UCSD-AML1 (cell line): Measurements from ENCODE around the gene MAPK14.
"Not testable (repeated sequence)": the region's sequence is repeated elsewhere in the genome, so short reads cannot be mapped to it uniquely, and the experiment has no call there.

Experiments used
- DNase-seq: peaks from one replicate; lab custom pipeline; 2025; ENCODE audit not compliant: unreplicated experiment; lab: John Stamatoyannopoulos, UW

Gene MAPK14

DNA sequence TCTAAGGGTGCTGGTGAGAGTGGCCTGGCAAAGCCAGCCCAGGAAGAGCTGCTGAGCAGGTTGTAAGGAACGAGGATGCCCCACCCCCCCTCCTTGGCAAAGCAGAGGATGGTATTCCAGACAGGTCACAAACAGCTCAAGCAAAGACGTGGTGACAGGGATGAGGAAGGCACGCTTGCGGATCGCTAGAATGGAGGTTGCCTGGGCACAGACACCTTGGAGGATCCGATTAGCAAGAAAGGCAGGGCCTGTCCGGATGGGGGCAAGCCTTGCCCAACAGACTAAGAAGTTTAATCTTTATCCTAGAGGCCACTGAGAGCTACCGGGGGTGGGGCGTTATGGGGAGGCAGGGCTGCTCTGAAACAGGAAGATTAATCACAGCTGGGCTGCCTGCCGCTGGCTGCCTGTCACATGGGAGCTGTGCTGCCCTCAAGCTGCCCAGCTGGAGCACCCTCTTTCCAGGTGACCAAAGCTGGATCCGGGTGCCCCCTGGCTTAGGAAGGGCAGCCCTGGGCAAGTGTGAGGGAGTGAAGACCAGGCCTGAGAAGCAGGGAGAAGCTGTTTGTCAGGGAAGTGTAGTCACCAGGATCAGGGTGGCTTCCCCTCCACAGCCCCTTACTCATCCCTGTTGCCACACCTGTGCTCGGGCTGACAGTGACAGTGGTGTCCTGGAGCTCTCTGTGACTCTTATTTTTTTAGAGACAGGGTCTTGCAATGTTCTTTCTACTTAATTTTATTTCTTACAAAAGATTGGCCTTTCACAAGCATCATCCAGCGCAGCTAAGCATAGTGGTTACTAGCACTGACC, 93.6 kb downstream of the MAPK14 start:
- peak; percentile 67 for DNase-seq

DNA sequence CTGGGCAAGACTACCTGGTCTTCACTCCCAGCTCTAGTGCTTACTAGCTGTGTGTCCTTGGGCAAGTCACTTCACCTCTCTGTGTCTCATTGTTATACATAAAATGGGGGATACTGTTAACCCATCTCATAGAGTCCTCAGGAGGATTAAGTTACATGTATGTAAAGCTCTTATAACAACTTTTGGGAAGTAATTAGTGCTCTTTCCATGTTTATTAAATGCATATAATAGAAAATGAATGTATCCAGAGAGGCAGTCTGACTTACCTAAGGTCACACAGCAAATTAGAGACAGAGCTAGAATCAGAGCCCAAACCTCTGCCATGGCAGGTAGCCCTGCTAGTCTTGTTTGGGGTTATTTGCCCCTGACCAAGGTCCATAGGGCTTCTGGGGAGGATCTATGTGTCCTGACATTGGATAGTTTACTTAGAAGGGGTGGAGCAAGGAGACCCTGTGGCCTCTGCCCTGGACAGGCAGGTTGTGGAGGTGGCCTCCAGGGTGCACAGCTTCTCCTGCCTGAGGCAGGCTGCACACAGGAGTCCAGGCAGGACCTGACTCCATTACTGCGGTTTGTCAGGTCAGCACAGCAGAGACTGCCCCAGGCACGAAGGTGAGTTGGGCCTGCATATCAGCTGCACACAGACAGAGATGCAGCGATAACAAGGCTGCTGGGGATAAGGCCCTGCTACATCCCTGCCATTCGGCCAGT, 94.3 kb downstream of the MAPK14 start:
- DNase-seq, result no peak

DNA sequence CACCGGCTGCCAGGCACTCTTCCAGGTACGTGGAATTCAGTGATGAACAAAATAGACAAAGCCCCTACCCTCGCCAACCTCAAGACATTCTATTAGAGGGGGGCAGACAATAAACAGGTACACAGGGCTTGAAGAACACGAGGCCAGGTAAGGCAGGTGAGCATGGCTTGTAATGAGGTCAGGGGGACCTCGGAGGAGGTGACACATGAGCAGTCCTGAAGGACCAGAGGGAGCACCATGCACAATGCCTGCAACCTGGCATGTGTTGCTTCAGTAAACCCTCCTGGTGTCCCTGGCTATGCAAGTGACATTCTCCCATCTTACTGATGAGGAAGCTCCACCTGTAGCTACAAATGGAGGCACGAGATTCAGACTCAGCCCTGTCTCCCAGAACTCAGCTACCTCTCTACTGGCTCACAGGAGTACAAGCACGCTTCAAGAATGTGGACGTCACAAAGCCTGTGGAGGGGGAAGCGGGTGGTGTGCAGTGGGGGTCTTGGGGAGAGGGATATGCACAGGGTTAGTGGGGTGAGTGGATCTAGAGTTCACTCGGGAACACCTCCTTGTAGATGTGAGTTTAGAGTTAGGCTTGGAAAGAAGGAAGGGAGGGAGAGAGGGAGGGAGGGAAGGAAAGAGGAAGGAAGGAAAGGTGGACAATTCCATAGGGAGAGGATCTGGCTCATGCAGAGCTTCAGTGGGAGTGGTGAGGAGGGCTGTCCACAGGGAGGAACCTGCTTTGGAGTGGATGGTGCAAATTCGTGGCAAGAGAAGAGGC, 95.1 kb downstream of the MAPK14 start:
- DNase-seq, result no peak

DNA sequence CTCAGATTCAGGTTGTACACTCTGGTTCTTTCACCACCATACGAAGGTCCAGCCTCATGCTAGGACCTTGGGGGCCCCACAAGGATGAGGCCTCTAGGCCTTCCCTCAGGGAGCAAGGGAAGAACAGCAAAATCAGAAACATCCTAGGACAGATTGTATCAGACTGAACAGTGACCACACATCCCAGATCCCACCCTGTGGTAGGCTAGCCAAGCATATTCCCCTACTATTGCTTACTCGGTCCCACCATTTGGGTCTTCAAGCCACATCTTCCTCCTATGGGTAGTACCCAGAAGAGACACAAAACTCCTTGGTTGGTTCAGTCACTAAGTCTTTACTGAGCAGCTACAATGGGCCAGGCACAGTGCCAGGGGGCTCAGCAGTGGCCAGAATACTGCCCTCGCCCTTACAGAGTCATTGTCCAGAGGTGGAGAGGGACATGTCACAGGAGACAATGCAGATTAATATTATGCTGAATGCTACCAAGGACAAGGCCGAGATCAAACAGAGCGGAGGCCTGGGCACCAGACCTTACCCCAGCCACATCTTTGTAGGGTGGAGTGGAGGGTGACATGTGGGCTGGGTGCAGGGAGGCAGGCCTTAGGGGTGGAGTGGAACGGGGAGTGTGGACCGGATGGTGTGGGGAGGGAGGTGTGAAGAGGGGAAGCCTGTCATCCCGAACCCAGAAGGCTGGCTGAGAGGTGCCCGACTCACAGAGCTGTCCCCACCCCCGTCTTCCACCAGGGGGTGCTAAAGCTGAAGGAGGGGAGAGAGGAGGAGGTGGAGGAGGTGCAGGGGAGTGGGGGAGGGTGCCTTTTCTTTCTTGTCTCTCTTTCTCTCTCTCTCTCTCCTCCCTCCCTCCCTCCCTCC, 95.9 kb downstream of the MAPK14 start:
- peak; percentile 83 for DNase-seq

DNA sequence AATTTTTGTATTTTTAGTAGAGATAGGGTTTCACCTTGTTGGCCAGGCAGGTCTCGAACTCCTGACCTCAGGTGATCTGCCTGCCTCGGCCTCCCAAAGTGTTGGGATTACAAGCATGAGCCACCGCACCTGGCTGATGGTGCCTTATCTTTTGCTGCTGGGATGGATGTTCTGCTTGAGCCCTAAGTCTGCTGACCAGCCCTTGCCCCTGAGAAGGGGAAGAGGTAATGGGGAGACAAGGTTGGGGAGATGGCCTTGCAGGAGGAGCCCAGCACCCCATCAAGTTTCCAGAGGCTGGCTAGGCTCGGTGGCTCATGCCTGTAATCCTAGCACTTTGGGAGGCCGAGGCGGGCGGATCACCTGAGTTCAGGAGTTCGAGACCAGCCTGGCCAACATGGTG, 96.7 kb downstream of the MAPK14 start:
- DNase-seq, result not testable (repeated sequence)

DNA sequence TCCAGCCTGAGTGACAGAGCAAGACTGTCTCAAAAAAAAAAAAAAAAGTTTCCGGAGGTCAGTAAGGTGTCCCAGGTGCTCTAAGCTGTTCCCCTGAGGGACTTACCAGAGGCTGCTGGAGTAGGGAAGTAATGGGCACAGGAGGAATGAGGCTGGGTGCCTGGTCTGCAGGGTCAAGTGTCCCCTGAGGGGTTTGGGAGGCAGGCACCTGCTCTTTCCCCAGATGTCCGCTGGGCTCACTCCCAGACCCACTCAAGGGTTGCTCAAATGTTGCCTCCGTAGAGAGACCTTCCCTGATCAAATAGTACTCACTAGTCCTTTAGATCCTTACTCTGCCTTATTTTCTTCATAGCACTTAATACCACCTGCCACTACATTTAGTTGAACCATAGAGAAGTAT, 97.3 kb downstream of the MAPK14 start:
- DNase-seq, result no peak

DNA sequence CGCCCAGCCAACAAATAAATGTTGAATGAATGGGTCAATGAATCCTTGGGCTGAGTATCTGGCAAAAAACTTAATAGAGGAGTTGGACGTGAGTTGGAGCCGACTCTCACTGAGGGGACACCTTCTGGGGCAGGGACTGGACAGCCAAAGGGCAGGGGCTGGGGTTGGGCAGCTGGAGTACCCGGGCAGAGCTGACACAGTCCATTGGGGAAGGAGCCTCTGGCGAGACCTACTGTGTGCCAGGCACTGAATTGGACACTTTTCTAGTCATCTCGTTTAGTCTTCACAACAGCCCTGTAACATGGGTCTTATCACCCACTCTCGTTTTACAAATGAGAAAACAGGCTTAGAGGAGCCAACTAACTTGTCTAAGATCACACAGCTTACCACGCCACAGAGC, 98.0 kb downstream of the MAPK14 start:
- no peak for DNase-seq

DNA sequence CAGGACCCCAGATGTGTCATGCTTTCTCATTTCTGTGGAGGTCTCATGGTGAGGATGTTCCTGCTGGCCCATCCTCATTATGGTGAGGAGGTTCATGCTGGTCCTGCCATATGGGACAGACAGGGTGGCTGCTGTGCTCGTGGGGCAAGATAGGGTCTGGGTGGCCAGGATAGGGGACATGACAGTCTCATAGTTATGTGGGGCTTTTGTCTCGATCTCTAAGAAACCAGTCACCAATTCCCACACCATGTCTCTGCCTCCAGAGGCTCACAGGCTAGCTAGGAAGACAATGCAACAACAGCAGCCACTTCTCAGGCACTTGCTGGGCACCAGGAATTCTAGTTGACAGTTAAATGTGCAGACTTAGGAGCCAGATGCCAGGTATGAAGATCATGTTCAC, 98.5 kb downstream of the MAPK14 start:
- DNase-seq, result no peak

DNA sequence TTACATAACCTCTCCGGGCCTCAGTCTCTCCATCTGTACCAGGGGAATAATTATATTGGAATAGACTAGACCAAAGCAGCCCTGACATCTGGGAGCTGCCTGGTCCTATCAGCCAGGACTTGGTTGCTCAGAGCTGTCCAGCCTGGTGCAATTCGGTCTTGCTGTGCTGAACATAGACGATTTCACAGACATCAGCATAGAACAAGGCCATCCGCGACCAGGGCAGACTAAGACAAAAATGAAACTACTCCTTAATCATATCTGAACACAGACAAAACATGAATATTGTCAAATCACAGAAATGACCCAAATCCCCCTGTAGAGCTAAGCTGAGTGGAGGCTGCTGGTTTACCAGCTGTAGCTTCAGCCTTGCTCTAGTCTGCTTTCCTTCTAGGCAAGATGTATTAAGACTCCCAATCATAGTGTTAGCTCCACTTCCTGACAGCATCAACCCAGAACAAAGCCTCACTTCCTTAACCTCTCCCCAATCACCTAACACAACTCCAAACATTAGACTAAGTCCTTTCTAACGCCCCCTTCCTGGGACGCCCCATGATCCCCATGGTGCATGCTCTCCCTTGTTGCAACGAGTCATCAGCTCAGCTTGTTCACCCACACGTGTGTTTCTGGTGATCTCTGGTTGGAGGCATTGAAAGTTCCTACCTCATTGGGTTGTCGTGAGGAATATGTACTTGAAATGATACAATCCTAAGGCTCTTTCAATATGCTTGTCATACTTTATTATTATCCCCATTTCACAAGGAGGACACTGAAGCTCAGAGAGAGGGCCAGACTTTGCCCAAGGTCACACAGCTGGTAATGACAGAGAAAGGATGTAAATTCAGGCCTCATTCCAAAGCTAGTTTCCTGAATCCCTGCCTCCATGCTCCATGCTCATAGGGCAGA, 99.2 kb downstream of the MAPK14 start:
- DNase-seq, result no peak

DNA sequence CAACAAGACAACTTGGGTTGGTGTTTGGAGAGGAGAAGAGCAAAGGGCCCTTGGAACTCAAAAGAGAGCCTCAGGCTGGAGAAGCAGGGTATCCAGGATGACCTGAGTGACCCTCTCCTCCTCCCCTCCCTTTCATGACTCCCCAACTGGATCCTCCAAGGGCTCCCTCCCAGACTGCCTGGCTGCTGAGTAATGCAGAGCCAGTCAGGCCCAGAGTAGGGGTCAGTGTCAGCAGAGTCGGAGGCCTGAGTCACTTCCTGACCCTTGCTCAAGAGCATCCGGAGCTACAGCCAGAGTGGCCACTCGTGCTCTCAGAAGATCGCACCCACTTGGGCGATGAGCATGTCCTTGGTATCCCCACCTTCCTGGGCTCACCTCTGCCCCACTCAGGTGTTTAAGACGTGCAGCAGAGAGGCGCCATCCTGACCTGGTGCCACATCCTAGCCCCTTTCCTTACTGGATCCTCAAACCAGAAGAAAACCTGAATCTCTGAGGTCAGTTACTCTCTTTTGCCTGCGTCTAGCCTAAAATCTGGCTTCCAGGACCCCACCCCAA, 99.9 kb downstream of the MAPK14 start:
- DNase-seq, result peak; percentile 46

DNA sequence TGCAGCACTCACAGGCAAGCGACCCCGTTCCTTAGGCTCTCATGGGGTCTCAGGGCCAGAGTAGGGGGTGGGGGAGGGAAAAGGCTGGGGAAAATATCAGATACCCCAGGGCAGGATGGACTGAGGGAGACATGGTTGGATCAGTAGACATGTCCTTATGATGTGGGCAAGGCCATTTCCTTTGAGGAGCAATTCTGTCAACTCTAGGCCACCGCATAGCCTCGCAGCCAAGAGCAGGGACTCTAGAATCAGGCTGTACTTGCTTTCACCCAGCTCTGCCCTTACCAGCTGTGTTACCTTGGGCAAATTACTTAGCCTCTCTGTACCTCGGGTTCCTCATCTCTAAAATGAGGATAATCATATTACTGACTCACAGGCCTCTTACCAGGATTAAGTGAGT, 100.5 kb downstream of the MAPK14 start:
- DNase-seq, result no peak

DNA sequence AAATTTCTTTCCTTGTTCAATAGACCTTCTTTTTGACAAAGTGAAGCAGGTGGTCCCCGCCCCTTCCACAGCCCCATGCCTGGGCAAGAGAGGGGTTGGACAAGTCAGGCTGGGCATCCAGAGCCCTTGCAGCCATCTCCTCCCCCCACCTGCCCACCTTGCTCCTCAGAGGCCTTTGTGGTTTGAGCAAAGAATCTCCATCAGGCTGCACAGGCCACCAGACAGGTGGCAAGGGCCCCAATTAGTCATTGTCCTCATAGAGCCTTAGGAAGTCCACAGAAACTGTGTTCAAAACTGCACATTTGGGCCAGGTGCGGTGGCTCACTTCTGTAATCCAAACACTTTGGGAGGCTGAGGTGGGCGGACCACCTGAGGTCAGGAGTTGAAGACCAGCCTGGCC, 101.2 kb downstream of the MAPK14 start:
- no peak for DNase-seq

DNA sequence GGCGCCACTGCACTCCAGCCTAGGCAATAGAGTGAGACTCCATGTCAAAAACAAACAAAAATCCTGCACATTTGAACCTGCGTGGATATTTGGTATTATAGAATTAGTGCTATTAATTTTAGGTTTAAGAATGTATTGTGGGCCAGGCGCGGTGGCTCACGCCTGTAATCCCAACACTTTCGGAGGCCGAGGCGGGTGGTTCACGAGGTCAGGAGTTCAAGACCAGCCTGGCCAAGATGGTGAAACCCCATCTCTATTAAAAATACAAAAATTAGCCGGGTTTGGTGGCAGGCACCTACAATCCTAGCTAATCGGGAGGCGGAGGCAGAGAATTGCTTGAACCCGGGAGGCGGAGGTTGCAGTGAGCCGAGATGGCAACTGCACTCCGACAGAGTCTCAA, 101.7 kb downstream of the MAPK14 start:
- DNase-seq, result not testable (repeated sequence)

DNA sequence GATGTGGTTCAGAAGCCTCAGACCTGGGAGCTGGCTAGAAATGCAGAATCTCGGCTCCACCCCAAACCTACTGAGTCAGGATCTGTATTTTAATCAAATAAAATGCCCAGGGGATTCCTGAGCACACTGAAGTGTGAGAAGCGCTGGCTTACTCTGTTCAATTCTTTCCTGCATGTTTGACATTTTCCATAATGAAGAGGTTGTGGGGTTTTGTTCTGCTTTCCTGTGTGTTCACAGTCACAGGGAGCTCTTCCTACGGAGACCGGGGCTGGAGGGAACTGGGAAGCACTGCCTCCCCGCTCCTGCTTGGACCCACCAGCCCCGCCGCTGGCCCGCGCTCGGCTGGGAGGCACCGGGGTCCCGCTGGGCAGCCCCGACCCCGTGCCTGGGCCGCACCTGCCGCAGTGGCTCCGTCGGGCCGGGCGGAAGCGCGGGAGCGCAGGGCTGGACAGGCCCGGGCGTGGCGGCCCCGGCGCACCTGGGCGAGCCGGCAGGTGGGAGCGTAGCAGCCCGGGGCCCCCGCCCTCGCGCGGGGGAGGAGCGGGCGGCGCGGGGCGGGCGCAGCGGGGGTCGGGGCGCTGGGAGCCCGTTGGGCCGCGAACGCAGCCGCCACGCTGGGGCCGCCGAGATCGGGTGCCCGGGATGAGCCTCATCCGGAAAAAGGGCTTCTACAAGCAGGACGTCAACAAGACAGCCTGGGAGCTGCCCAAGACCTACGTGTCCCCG, 102.5 kb downstream of the MAPK14 start, which contains the start of gene MAPK13:
TSS of gene MAPK13 (plus strand) at position 573 of the 726 bp plus-strand sequence. CDS start at position 643, 70 bp downstream.
- DNase-seq, result no peak

DNA sequence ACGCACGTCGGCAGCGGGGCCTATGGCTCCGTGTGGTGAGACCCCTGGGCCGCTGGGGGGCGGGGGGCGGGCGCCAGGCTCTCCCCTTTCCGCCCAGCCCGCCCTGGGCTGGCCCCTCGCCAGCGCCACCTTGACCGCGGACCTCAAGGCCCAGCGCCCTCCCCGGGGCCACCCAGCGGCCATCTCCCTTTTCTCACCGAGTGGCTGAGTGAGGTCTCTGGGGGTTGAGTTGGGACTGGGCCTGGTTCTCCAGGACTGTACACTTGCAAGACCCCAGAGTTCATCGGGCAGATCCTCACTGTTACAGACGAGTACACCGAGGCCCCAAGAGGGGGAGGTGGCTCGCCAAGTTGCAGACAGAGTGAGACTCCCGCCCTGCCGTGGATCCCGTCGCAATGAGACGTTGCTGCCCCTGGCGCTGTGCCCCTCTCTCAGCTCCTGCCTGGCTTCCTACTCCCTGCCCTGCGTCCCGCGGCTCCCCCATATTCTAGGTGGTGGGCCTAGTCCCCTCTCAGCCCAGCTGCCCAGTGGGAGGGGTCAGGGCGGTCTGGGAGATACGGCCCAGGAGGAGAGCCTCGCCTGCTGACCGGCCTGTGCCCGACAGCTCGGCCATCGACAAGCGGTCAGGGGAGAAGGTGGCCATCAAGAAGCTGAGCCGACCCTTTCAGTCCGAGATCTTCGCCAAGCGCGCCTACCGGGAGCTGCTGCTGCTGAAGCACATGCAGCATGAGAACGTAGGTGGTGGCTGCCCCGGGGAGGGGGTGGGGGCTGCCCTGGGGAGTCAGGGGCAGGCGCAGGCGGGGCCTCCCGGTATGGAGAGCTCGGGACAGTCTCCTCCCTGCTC, 103.3 kb downstream of the MAPK14 start:
- no peak for DNase-seq

DNA sequence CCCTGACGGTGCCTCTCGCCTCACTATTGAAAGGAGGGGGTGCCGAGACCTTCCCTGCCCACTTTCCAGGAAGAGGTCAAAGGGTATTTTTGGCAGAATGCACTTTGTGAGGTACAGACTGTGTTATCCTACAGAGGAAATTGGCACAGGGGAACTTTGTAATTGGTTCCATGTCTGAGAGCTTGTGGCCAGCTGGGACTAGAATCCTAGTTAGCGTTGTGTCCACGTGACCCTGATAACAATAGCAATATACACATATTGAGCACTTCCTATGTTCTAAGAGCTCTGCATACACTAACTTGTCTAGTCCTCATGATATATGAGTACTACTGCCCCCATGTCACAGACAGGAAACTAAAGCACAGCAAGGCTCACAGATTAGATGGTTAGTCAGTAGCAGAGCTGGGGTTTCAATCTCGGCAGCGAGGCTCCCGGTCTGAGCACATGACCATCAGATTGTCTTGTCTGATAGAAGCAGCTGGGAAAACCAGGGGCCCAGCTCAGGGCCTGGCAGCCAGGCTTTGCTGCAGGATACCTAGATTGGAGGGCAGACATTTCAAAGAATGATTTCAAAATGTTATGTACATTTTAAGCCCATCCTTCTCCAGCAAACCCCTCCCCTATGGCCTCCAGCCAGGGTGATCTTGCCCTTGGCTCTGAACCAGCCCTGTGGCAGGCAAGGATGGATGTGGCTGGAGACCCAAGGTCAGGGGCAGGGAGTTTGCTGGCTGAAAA, 104.1 kb downstream of the MAPK14 start:
- peak; percentile 45 for DNase-seq

DNA sequence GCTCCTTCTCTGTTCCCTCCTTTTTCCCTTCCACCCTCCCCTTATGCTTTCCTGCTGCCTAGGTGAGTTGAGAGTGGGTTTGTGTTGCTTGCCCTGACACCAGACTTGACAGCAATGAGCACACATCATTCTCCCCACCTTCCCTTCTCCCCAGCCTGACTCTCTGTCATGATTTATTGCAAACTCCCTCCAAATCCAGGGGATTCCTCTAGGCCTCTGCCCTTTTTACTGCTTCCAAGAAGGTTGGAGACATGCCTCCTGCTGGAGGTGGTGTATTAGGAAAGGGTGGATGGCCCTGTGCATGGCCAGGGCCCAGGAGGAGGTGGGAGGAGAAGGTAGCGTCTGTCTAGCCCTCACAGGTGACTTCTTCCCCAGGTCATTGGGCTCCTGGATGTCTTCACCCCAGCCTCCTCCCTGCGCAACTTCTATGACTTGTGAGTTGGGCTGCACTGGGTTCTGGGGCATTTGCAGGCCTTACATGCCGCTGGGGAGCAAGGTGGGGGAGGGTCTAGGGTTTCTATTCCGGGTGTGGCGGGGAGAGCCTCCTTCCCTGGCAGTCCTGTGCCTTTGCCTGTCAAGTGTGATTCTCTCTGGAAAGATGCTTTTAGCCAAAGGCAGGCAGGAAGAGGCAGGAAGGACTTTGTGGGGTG, 104.8 kb downstream of the MAPK14 start:
- no peak for DNase-seq
